ENCODE results near the gene CARD19.
"Not testable (repeated sequence)": the region's sequence is repeated elsewhere in the genome, so short reads cannot be mapped to it uniquely, and the experiment has no call there.

Gene CARD19

DNA sequence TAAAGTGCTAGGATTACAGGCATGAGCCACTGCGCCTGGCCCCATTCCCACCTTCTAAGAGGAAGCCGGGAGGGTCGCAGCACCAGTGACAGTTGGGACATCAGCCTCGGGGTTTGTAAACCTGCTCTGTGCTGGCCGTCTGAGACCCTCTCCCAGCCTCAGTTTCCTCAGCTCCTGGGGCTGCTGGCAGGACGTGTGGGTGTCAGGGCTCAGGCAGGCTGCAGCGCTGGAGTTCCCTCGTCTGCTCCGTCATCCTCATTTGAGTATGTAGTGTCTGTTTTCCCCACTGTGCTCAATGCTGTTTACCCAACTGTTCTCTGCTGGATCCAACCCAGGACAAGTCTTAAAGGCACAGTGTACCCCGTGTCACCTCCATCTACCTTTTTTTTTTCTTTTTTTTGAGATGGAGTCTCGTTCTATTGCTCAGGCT lies 40.0 kb downstream of the CARD19 start:
- peak; percentile 36 for DNase-seq

- no peak for DNase-seq
Measured at GRCh38 chr9:93137362-93137761, 41.3 kb downstream of the CARD19 start.

GRCh38 chr9:93138171-93138764 lies 42.3 kb downstream of the CARD19 start:
- no peak for DNase-seq

- DNase-seq: no peak
Measured at GRCh38 chr9:93139365-93140182, 43.6 kb downstream of the CARD19 start.

GRCh38 chr9:93141771-93142483 lies 45.9 kb downstream of the CARD19 start:
- DNase-seq: no peak

- DNase-seq: no peak
Measured at GRCh38 chr9:93143830-93144530, 48.0 kb downstream of the CARD19 start.

- DNase-seq: not testable (repeated sequence)
Measured at GRCh38 chr9:93146696-93147095, 50.7 kb downstream of the CARD19 start.

- DNase-seq: no peak
Measured at GRCh38 chr9:93147632-93148031, 51.6 kb downstream of the CARD19 start.

GRCh38 chr9:93148721-93149120 lies 52.7 kb downstream of the CARD19 start:
- DNase-seq: no peak

- DNase-seq: no peak
Measured at GRCh38 chr9:93149361-93149760, 53.3 kb downstream of the CARD19 start.

DNA sequence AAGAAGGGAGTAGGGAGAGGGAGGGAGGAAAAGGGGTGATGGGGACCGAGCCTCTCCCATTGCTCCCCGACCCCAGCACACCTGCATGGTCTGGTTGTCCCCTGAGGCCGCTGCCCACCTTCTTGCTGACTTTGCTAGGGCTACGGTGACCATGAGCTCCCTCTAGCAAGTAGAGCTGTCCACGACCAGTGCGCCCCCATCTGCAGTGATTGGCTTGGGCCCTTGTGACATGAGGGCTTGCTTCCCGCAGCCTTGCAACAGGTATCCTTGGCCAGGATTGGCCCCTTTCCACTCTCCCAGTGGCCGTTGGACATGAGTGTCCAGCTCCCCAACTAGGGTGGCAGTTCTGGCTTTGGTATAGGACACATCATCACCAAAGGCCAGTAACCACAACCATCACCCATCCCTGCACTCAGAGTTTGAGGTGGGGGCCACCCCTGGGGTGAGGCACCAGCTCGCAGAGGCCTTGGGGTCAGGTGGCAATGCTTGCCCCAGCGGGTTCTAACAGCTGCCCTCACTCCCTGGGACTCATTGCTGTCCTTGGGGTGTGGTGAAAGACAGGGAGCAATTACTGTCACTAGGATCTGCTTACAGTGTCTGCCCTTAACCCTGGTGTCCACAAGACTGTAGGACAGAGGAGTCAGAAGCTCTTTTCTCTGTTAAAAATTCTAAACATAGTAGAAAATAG lies 55.2 kb downstream of the CARD19 start:
- no peak for DNase-seq

DNA sequence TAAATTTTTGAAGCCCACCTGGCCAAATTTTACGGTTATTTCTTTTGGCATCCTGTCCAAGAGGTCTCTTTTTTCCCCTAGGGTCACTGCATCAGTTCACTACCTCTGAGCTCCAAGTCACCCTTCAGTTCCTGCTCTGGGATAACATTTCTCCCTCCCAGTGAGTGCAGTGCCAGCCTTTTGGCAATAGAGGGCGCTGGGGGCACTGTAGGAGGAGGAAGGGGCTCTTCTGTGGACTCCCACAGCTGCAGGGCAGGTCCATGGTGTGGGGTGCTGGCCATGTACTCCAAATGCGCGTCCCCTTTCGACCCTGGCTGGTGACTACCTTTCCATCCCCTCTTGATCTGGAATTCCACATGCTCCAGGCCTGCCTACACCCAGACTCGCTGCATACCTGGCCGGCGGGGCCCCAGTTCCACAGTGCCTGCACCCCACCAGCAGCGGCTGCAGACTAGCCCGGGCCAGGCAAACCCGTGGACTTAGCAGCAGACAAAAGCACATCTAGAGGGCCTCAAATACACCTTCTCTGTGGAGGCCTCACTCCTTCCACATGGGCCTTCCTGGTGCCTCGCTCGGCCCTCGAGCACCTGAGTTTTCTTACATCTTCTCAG lies 58.4 kb downstream of the CARD19 start:
- DNase-seq: no peak

- no peak for DNase-seq
Measured at GRCh38 chr9:93155716-93156474, 59.9 kb downstream of the CARD19 start.

- DNase-seq: no peak
Measured at GRCh38 chr9:93156475-93157008, 60.5 kb downstream of the CARD19 start.

- DNase-seq: peak; percentile 66
Measured at GRCh38 chr9:93159601-93160471, 63.8 kb downstream of the CARD19 start.

DNA sequence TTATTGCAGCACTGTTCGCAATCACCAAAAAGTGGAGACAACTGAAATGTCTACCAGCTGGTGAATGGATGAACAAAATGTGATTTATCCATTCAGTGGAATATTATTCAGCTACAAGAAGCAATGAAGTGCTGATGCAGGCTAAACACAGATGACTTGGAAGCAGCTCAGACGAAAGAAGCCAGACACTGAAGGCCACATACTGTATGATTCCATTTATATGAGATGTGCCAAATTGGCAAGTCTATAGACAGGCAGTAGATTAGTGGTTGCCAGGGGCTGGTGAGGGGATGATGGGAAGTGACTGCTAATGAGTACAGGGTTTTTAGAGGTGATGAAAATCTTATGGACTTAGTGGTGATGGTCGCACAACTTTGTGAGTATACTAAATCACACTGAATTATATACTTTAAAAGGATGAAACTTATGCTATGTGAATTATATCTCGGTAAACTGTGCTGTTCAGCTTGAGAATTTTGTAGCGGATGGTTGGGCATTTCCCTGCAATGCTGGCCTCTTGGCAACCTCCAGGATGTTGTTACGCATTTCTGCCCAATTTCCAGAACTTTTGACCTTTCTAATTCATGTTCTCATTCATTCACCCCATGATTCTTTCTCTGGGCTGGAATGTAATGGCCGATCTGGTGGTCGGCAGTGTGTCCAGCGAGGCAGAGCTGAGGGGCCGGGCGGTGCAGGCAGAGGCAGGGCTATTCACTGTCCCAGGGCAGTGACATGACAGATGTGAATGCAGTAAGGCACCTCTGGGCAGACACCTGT lies 66.0 kb downstream of the CARD19 start:
- no peak for DNase-seq

All from NCI-H345 (cell line).